ENCODE results near the gene RAD50.

Gene RAD50

DNA sequence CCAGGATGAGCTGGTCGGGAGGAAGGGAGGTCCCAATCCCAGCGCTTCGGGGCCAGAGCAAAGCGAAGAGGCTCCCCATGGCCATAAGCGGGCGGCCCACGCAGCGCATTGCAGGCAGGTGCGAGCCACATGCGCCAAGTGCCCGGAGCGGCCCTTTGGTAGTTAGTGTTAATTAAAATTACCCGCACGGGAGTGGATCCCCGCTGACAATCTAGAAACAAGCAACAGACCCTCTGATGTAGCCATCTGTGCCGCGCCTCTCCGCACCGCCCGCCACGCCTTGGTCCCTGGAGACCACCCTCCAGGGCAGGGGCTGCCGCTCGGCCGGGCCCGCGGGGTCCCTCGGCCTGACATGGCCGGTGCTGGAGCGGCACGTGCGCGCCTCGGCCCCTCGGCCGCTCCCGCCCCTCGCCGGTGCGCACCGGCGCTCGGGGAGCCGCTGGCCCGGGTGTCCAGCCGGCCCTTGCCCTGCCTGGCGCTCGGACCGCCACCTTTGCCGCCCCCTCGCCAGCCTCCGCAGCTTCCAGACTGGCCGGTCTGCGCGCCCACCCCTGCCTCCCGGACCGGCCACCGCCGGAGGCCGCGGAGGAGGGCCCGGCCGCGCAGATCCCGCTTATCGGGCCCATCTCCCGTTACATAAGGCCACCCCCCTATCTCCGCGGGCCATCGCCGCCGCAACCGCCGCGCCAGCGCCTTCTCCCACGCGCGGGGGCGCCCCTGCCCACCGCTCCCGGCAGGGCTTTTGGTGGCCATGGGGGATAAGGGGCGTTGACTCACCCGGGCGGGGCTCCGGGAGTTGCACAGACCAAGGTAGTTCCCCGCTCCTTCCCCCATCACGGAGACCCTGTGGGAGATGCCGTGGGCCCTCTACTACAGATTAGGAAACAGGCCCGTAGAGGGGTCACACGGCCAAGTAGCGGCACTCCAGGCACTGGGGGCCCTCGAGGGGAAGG, 99.3 kb downstream of the RAD50 start:
- TF ChIP-seq, protein P1, sequence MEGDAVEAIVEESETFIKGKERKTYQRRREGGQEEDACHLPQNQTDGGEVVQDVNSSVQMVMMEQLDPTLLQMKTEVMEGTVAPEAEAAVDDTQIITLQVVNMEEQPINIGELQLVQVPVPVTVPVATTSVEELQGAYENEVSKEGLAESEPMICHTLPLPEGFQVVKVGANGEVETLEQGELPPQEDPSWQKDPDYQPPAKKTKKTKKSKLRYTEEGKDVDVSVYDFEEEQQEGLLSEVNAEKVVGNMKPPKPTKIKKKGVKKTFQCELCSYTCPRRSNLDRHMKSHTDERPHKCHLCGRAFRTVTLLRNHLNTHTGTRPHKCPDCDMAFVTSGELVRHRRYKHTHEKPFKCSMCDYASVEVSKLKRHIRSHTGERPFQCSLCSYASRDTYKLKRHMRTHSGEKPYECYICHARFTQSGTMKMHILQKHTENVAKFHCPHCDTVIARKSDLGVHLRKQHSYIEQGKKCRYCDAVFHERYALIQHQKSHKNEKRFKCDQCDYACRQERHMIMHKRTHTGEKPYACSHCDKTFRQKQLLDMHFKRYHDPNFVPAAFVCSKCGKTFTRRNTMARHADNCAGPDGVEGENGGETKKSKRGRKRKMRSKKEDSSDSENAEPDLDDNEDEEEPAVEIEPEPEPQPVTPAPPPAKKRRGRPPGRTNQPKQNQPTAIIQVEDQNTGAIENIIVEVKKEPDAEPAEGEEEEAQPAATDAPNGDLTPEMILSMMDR (IDR thresholded peaks at IDR 0.05; ENCODE audit: low read depth, low read length, poor library complexity, severe bottlenecking): no peak
- no peak for TF ChIP-seq EZH2phosphoT487 (IDR thresholded peaks at IDR 0.05; ENCODE audit: borderline replicate concordance, low read length)
- H3K79me2 ChIP-seq (ENCODE audit: control insufficient read depth, low read length): no peaks in the 10 kb centered on the region
- H3K36me3 ChIP-seq (ENCODE audit: control insufficient read depth, low read length): no peaks in the 10 kb centered on the region
- no peaks in the 10 kb centered on the region for H3F3A ChIP-seq (ENCODE audit: control insufficient read depth, insufficient read depth)
- H3K4me2 ChIP-seq (ENCODE audit: low read length): no peak overlapping the region
- H3K27me3 ChIP-seq (ENCODE audit: control insufficient read depth, low read length): peaks cover 7% of the 10 kb centered on the region; the same call in 1 of the 2 replicates
- H3K27ac ChIP-seq (ENCODE audit: low read depth, low read length): no peak overlapping the region
- no peaks in the 10 kb centered on the region for H4K20me1 ChIP-seq (ENCODE audit: control insufficient read depth, insufficient read depth, low read depth, low read length)
- no peaks in the 10 kb centered on the region for H3K4me1 ChIP-seq (ENCODE audit: control insufficient read depth, low read length)
- H3K4me3 ChIP-seq (ENCODE audit: low read length): no peak overlapping the region
- no peaks in the 10 kb centered on the region for H3K9me3 ChIP-seq (ENCODE audit: control insufficient read depth, insufficient read depth, low read length)
- H3K9me2 ChIP-seq (replicated peaks; ENCODE audit: control insufficient read depth, low read length): no peaks in the 10 kb centered on the region

- TF ChIP-seq, protein P1 (IDR thresholded peaks at IDR 0.05; ENCODE audit: low read depth, low read length, poor library complexity, severe bottlenecking): no peak
- no peak for TF ChIP-seq EZH2phosphoT487 (IDR thresholded peaks at IDR 0.05; ENCODE audit: borderline replicate concordance, low read length)
- Histone ChIP-seq H3F3A (ENCODE audit: control insufficient read depth, insufficient read depth) (no peaks in the 10 kb centered on the region), H3K79me2 (ENCODE audit: control insufficient read depth, low read length) (no peaks in the 10 kb centered on the region), H3K9me2 (replicated peaks; ENCODE audit: control insufficient read depth, low read length) (no peaks in the 10 kb centered on the region), H4K20me1 (ENCODE audit: control insufficient read depth, insufficient read depth, low read depth, low read length) (no peaks in the 10 kb centered on the region), H3K4me2 (ENCODE audit: low read length) (no peak overlapping the region), H3K4me1 (ENCODE audit: control insufficient read depth, low read length) (no peaks in the 10 kb centered on the region), H3K27ac (ENCODE audit: low read depth, low read length) (no peak overlapping the region), H3K9me3 (ENCODE audit: control insufficient read depth, insufficient read depth, low read length) (no peaks in the 10 kb centered on the region), H3K27me3 (ENCODE audit: control insufficient read depth, low read length) (peaks cover 6% of the 10 kb centered on the region; the same call in 1 of the 2 replicates), H3K36me3 (ENCODE audit: control insufficient read depth, low read length) (no peaks in the 10 kb centered on the region), H3K4me3 (ENCODE audit: low read length) (no peak overlapping the region)
These were observed 100.1 kb downstream of the RAD50 start for GRCh38 chr5:132656774-132657355.

GRCh38 chr5:132657676-132658380, 101.1 kb downstream of the RAD50 start, which contains the start of gene IL13:
Gene IL13, plus strand, starts transcription at chr5:132658173. Its CDS starts 14 bp downstream, at chr5:132658187.
- H3K4me2 ChIP-seq (ENCODE audit: low read length): no peak within 1 kb of the TSS
- no peaks in the 10 kb centered on the region for H3K79me2 ChIP-seq (ENCODE audit: control insufficient read depth, low read length)
- no peaks in the 10 kb centered on the region for H4K20me1 ChIP-seq (ENCODE audit: control insufficient read depth, insufficient read depth, low read depth, low read length)
- H3F3A ChIP-seq (ENCODE audit: control insufficient read depth, insufficient read depth): no peaks in the 10 kb centered on the region
- no peaks in the 10 kb centered on the region for H3K9me2 ChIP-seq (replicated peaks; ENCODE audit: control insufficient read depth, low read length)
- no peaks in the 10 kb centered on the region for H3K4me1 ChIP-seq (ENCODE audit: control insufficient read depth, low read length)
- no peaks in the 10 kb centered on the region for H3K9me3 ChIP-seq (ENCODE audit: control insufficient read depth, insufficient read depth, low read length)
- no peak within 1 kb of the TSS for H3K27ac ChIP-seq (ENCODE audit: low read depth, low read length)
- no peak for TF ChIP-seq EZH2phosphoT487 (IDR thresholded peaks at IDR 0.05; ENCODE audit: borderline replicate concordance, low read length)
- TF ChIP-seq, protein P1 (IDR thresholded peaks at IDR 0.05; ENCODE audit: low read depth, low read length, poor library complexity, severe bottlenecking): no peak
- H3K4me3 ChIP-seq (ENCODE audit: low read length): no peak within 1 kb of the TSS
- no peaks in the 10 kb centered on the region for H3K36me3 ChIP-seq (ENCODE audit: control insufficient read depth, low read length)
- peaks cover 5% of the 10 kb centered on the region; the same call in 1 of the 2 replicates for H3K27me3 ChIP-seq (ENCODE audit: control insufficient read depth, low read length)

Data from DOHH2 (cell line).